ENCODE data around the gene S1PR1. TPM values are rescaled to one million over a fixed set of nuclear protein-coding genes. Genes with fewer than 3 reads are reported as not detected.

The S1PR1 gene
- total RNA-seq, 1 donor from 2014 or later, result 18.3 TPM

GRCh38 chr1:101268893-101269292 is 32.1 kb downstream of the S1PR1 start:
- TF ChIP-seq, protein P1, sequence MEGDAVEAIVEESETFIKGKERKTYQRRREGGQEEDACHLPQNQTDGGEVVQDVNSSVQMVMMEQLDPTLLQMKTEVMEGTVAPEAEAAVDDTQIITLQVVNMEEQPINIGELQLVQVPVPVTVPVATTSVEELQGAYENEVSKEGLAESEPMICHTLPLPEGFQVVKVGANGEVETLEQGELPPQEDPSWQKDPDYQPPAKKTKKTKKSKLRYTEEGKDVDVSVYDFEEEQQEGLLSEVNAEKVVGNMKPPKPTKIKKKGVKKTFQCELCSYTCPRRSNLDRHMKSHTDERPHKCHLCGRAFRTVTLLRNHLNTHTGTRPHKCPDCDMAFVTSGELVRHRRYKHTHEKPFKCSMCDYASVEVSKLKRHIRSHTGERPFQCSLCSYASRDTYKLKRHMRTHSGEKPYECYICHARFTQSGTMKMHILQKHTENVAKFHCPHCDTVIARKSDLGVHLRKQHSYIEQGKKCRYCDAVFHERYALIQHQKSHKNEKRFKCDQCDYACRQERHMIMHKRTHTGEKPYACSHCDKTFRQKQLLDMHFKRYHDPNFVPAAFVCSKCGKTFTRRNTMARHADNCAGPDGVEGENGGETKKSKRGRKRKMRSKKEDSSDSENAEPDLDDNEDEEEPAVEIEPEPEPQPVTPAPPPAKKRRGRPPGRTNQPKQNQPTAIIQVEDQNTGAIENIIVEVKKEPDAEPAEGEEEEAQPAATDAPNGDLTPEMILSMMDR (conservative IDR thresholded peaks at IDR 0.05), result no peak
- Mint-ChIP-seq H3K4me3 (no peak overlapping the region), H3K36me3 (no peaks in the 10 kb centered on the region), H3K27me3 (peaks cover 2% of the 10 kb centered on the region), H3K27ac (no peak overlapping the region), H3K9me3 (no peaks in the 10 kb centered on the region), H3K4me1 (ENCODE audit: unreplicated experiment) (peaks cover 5% of the 10 kb centered on the region)
- DNase-seq (ENCODE audit: extremely low spot score, unreplicated experiment), result no peak

- H3K9me3 Mint-ChIP-seq, result no peaks in the 10 kb centered on the region
Measured at GRCh38 chr1:101275672-101276071, 38.9 kb downstream of the S1PR1 start.

DNA sequence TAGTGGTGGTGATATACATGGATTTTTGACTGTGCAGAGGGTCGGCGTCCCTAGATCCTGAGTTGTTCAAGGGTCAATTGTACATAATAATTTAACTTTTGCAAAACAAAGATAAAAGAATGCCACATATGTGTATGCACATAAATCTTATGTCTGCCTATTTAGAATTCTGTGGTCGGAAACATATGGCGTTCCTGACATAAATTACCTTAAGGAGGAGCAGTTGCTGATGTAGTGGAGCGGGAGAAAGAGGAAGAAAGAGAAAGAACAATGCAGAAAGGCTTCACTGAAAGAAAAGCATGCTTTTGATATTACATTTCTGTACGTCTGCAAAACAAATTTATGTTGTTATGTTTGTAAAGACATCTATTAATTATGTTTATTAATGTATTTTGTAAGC is 40.0 kb downstream of the S1PR1 start:
- no peaks in the 10 kb centered on the region for H3K9me3 Mint-ChIP-seq
- no peak overlapping the region for H3K27ac Mint-ChIP-seq
- no peaks in the 10 kb centered on the region for H3K36me3 Mint-ChIP-seq
- H3K27me3 Mint-ChIP-seq, result peaks cover 10% of the 10 kb centered on the region
- no peak for DNase-seq (ENCODE audit: extremely low spot score, unreplicated experiment)
- no peak overlapping the region for H3K4me3 Mint-ChIP-seq
- H3K4me1 Mint-ChIP-seq (ENCODE audit: unreplicated experiment), result peaks cover 5% of the 10 kb centered on the region
- TF ChIP-seq, protein P1 (conservative IDR thresholded peaks at IDR 0.05), result no peak

More at GRCh38 chr1:101275672-101276071, 38.9 kb downstream of the S1PR1 start:
- H3K4me3 Mint-ChIP-seq, result no peak overlapping the region
- no peaks in the 10 kb centered on the region for H3K36me3 Mint-ChIP-seq
- H3K27me3 Mint-ChIP-seq, result peaks cover 10% of the 10 kb centered on the region
- TF ChIP-seq, protein P1 (conservative IDR thresholded peaks at IDR 0.05), result no peak
- no peak for DNase-seq (ENCODE audit: extremely low spot score, unreplicated experiment)
- H3K27ac Mint-ChIP-seq, result no peak overlapping the region
- H3K4me1 Mint-ChIP-seq (ENCODE audit: unreplicated experiment), result no peaks in the 10 kb centered on the region

DNA sequence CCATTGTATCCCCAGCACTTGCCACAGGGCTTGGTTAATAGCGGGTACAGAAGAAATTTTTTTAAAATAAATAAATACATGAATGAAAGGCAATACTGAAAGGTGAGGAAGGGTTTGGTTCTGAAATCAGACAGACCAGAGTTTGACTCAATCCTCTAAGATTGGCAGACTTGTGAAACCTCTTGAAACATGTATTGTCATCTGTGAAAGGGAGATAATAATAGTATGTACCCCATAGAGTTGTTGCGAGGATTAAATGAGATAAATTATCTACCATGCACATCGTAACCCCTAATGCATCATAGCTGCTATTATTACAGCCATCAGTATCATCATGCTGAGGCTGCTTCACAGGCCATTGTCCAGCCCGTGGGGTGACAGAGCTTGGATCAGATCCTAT is 41.4 kb downstream of the S1PR1 start:
- no peaks in the 10 kb centered on the region for H3K9me3 Mint-ChIP-seq
- peaks cover 17% of the 10 kb centered on the region for H3K4me1 Mint-ChIP-seq (ENCODE audit: unreplicated experiment)
- H3K36me3 Mint-ChIP-seq, result no peaks in the 10 kb centered on the region
- DNase-seq (ENCODE audit: extremely low spot score, unreplicated experiment), result no peak
- TF ChIP-seq, protein P1 (conservative IDR thresholded peaks at IDR 0.05), result no peak
- no peak overlapping the region for H3K4me3 Mint-ChIP-seq
- H3K27ac Mint-ChIP-seq, result no peak overlapping the region
- peaks cover 10% of the 10 kb centered on the region for H3K27me3 Mint-ChIP-seq

DNA sequence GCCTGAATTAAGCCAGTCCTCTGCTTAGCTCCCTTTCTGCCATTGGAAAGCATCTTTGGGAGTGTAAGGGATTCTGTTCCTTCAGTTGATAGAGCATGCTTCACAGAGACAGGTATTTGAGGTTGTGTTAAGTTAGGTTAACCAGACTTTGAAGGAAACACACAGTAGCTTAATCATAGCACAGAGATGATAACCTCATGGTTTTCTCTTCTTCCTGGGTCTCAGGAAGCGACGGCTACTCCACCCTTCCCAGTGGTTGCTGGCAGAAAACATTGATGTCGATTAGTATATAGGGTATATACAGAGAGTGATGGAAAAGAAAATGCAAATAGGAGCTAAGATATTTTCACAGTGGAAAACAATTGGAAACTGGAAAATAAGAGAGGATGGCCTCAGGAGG is 42.0 kb downstream of the S1PR1 start:
- TF ChIP-seq, protein P1 (conservative IDR thresholded peaks at IDR 0.05), result no peak
- no peak overlapping the region for H3K27ac Mint-ChIP-seq
- no peak overlapping the region for H3K4me3 Mint-ChIP-seq

GRCh38 chr1:101280049-101280592 is 43.3 kb downstream of the S1PR1 start:
- no peaks in the 10 kb centered on the region for H3K9me3 Mint-ChIP-seq
- no peak overlapping the region for H3K27ac Mint-ChIP-seq
- no peak overlapping the region for H3K4me3 Mint-ChIP-seq
- peaks cover 18% of the 10 kb centered on the region for H3K4me1 Mint-ChIP-seq (ENCODE audit: unreplicated experiment)
- no peak for DNase-seq (ENCODE audit: extremely low spot score, unreplicated experiment)
- H3K36me3 Mint-ChIP-seq, result no peaks in the 10 kb centered on the region
- TF ChIP-seq, protein P1 (conservative IDR thresholded peaks at IDR 0.05), result no peak
- H3K27me3 Mint-ChIP-seq, result peaks cover 10% of the 10 kb centered on the region

More for the DNA sequence above, 42.0 kb downstream of the S1PR1 start:
- Mint-ChIP-seq H3K9me3 (no peaks in the 10 kb centered on the region), H3K27me3 (peaks cover 10% of the 10 kb centered on the region), H3K4me1 (ENCODE audit: unreplicated experiment) (peaks cover 18% of the 10 kb centered on the region), H3K36me3 (no peaks in the 10 kb centered on the region)
- no peak for DNase-seq (ENCODE audit: extremely low spot score, unreplicated experiment)

All from type B pancreatic cell (in vitro differentiated cells).